Measurements from ENCODE around the gene RFC4.
A peak's percentile ranks its signal among the peaks of the same experiment; 100 is the strongest.
"Not testable (repeated sequence)": the region's sequence is repeated elsewhere in the genome, so short reads cannot be mapped to it uniquely, and the experiment has no call there.

RFC4 gene

GRCh38 chr3:186824430-186825139 lies 18.3 kb upstream of the RFC4 start:
- DNase-seq, result no peak

GRCh38 chr3:186823386-186823785 lies 17.1 kb upstream of the RFC4 start:
- DNase-seq, result no peak

GRCh38 chr3:186822388-186822759 lies 16.1 kb upstream of the RFC4 start:
- DNase-seq, result not testable (repeated sequence)

GRCh38 chr3:186821429-186822387 lies 15.4 kb upstream of the RFC4 start:
- peak; percentile 43 for DNase-seq

GRCh38 chr3:186818956-186819355 lies 12.7 kb upstream of the RFC4 start:
- DNase-seq, result no peak

GRCh38 chr3:186818516-186818915 lies 12.2 kb upstream of the RFC4 start:
- no peak for DNase-seq

GRCh38 chr3:186815435-186815834 lies 9.2 kb upstream of the RFC4 start:
- no peak for DNase-seq

GRCh38 chr3:186814100-186814499 lies 7.8 kb upstream of the RFC4 start:
- DNase-seq, result no peak

GRCh38 chr3:186811313-186811712 lies 5.0 kb upstream of the RFC4 start:
- DNase-seq, result not testable (repeated sequence)

- DNase-seq, result no peak
Observed at GRCh38 chr3:186810336-186810996, 4.2 kb upstream of the RFC4 start.

GRCh38 chr3:186807231-186807630 lies 949 bp upstream of the RFC4 start:
- DNase-seq, result peak; percentile 28

- DNase-seq, result not testable (repeated sequence)
Observed at GRCh38 chr3:186803447-186803846, 2.8 kb downstream of the RFC4 start.

- no peak for DNase-seq
Observed at GRCh38 chr3:186802701-186803100, 3.6 kb downstream of the RFC4 start.

- no peak for DNase-seq
Observed at GRCh38 chr3:186800285-186800684, 6.0 kb downstream of the RFC4 start.

- no peak for DNase-seq
Observed at GRCh38 chr3:186798239-186798874, 7.9 kb downstream of the RFC4 start.

GRCh38 chr3:186790261-186790981 lies 15.9 kb downstream of the RFC4 start:
- no peak for DNase-seq

- DNase-seq, result no peak
Observed at GRCh38 chr3:186789554-186790260, 16.6 kb downstream of the RFC4 start.

- DNase-seq, result no peak
Observed at GRCh38 chr3:186788482-186789370, 17.6 kb downstream of the RFC4 start.

GRCh38 chr3:186787642-186788481 lies 18.4 kb downstream of the RFC4 start:
- DNase-seq, result no peak

- no peak for DNase-seq
Observed at GRCh38 chr3:186786922-186787321, 19.4 kb downstream of the RFC4 start.

Measured in KG1 (cell line).